ENCODE measurements around the gene DAP.
"Not testable (repeated sequence)": the region's sequence is repeated elsewhere in the genome, so short reads cannot be mapped to it uniquely, and the experiment has no call there.

DAP gene

DNA sequence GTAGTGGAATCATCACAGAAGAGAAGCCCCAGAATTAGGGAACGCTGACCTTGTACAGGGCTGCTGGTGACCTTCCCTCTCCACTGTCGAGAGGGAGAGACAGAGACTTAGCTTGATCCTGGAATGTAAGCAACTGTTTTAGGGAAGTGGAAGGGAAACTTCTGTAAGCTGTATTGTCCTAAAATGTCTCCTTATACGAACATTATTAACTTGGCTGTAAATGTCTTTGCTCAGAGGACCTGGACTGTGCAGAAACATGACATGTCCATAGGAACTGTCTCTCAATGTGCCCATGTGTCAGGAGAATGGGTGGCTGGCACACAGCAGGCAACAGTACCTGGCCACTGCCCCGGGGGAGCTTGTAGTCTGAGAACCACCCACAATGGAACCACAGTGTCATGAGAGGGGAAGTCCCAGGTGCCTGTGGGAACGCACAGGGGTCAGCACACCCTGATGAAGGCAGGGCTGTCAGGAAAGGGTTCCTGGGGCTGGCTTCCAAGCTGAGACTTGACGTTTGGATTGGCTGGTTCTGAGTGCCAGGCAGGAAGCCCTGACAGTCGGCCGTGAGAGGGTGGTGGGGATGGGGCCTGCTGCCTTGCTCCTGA lies 34.0 kb downstream of the DAP start:
- Histone ChIP-seq H3K27ac (ENCODE audit: low read depth in 2 of 2, low read length in 2 of 2) (no peak overlapping the region), H3K36me3 (ENCODE audit: control insufficient read depth in 2 of 2, insufficient read depth in 2 of 2, low read length in 2 of 2) (peaks cover 0 to 3% of the 10 kb centered on the region in 2 donors), H3K4me1 (ENCODE audit: control insufficient read depth in 2 of 2, insufficient read depth in 2 of 2, low read length in 2 of 2) (peaks cover 6% of the 10 kb centered on the region in 2 donors), H3K27me3 (ENCODE audit: control insufficient read depth in 2 of 2, insufficient read depth in 2 of 2, low read length in 2 of 2) (no peaks in the 10 kb centered on the region), H3K9me3 (ENCODE audit: control insufficient read depth in 2 of 2, low read length in 2 of 2) (no peaks in the 10 kb centered on the region), H3K9ac (ENCODE audit: low read depth in 1 of 2, low read length in 2 of 2) (no peak overlapping the region), H3K4me3 (ENCODE audit: low read length in 2 of 2) (no peak overlapping the region)

DNA sequence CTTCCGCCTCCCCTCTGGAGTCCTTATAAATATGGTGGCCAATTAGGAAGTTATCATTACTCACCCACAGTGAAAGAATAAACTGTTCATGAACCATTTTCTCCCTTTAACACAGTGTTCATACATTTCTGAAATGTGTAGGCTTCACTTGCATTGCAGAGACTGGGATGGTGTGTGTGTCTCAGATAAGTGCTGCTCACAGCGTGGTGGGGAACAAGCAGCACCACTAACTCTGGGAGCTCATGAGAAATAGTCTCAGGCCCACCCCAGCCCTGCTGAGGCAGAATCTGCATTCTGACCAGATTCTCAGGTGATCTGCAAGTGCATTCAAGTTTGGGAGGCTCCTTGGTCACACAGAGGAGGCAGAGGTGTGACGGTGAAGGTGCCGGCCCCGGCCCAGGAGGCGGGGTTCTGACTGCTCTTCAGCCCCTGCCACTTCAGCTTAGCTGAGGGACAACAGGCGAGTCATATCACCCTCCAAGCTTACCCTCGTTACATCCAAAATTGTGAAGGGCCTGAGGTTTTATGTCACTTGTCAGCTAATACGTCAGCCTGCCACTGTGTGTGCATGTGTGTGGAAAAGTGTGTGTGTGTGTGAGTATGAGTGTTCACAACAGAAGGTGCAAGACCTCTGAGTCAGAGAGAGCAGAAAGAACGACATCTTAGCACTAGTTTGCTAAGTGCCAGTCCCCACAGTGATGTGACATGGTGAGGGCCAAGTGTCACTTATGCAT lies 34.7 kb downstream of the DAP start:
- Histone ChIP-seq H3K4me3 (ENCODE audit: low read length in 2 of 2) (no peak overlapping the region), H3K9me3 (ENCODE audit: control insufficient read depth in 2 of 2, low read length in 2 of 2) (no peaks in the 10 kb centered on the region), H3K9ac (ENCODE audit: low read depth in 1 of 2, low read length in 2 of 2) (no peak overlapping the region), H3K27ac (ENCODE audit: low read depth in 2 of 2, low read length in 2 of 2) (no peak overlapping the region), H3K4me1 (ENCODE audit: control insufficient read depth in 2 of 2, insufficient read depth in 2 of 2, low read length in 2 of 2) (peaks cover 6% of the 10 kb centered on the region in 2 donors), H3K36me3 (ENCODE audit: control insufficient read depth in 2 of 2, insufficient read depth in 2 of 2, low read length in 2 of 2) (peaks cover 0 to 4% of the 10 kb centered on the region in 2 donors), H3K27me3 (ENCODE audit: control insufficient read depth in 2 of 2, insufficient read depth in 2 of 2, low read length in 2 of 2) (no peaks in the 10 kb centered on the region)

DNA sequence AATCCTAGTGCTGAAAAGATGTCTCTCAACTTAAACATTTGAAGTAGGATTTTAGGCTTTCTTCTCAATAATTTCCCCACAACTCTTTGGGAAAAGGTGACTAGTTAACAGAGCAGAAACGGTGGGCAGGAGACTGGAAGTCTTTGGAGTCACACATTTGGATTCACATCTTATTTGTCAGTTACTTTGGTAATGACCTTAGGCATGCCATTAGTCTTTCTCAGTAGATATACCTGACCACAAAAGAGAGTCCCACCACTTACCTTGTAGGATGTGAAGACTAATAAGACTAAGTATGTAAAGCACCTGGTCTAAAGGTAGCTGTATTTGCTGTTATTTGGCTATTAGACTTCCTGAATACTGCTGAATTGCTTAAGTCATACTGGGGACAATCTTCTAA lies 35.4 kb downstream of the DAP start:
- Histone ChIP-seq H3K4me1 (ENCODE audit: control insufficient read depth in 2 of 2, insufficient read depth in 2 of 2, low read length in 2 of 2) (peaks cover 6% of the 10 kb centered on the region in 2 donors), H3K27me3 (ENCODE audit: control insufficient read depth in 2 of 2, insufficient read depth in 2 of 2, low read length in 2 of 2) (no peaks in the 10 kb centered on the region), H3K4me3 (ENCODE audit: low read length in 2 of 2) (no peak overlapping the region), H3K27ac (ENCODE audit: low read depth in 2 of 2, low read length in 2 of 2) (peak overlapping the region; percentile 57 to 59), H3K9ac (ENCODE audit: low read depth in 1 of 2, low read length in 2 of 2) (no peak overlapping the region), H3K36me3 (ENCODE audit: control insufficient read depth in 2 of 2, insufficient read depth in 2 of 2, low read length in 2 of 2) (peaks cover 5 to 11% of the 10 kb centered on the region in 2 donors), H3K9me3 (ENCODE audit: control insufficient read depth in 2 of 2, low read length in 2 of 2) (no peaks in the 10 kb centered on the region)

DNA sequence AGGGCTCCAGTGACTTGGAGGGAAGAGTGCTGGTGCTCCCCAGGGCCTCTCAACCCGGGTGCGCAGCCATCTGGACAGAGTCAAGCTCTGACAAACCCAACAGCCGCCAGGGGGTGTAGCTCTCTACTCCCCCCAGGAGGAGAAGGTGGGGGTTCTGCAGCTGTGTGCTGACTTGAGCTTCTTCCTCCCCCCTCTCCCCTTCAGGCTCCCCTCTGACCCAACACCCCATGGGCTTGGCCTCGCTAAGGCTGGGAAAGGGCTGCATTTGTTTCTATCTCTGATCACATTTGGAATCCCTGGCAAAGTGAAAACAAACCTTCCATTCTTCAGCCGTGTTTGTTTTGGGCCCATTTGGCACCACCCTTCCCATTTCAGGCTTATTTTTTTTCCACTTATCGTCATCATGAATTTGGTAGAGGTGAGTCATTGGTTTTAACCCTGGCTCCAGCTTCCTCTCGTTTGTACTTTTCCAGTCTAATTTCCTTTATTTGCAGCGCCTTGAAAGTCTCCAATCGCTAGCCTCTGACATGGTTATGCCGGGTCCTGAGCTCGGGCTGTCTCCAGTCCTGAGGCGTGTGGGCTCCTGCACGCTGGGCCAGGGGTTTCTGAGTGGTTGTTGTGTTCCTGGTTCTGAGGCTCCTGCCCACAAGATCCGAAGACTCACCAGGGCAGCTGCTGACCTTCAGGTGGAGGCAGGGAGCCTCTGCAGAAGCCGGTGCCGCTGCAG lies 36.1 kb downstream of the DAP start:
- H3K27ac ChIP-seq (ENCODE audit: low read depth in 2 of 2, low read length in 2 of 2), result peak overlapping the region; percentile 57 to 59
- no peak overlapping the region for H3K4me3 ChIP-seq (ENCODE audit: low read length in 2 of 2)
- H3K9me3 ChIP-seq (ENCODE audit: control insufficient read depth in 2 of 2, low read length in 2 of 2), result no peaks in the 10 kb centered on the region
- peaks cover 6% of the 10 kb centered on the region in 2 donors for H3K4me1 ChIP-seq (ENCODE audit: control insufficient read depth in 2 of 2, insufficient read depth in 2 of 2, low read length in 2 of 2)
- H3K36me3 ChIP-seq (ENCODE audit: control insufficient read depth in 2 of 2, insufficient read depth in 2 of 2, low read length in 2 of 2), result peaks cover 5 to 14% of the 10 kb centered on the region in 2 donors
- peak overlapping the region in 1 of 2 donors; percentile 20 for H3K9ac ChIP-seq (ENCODE audit: low read depth in 1 of 2, low read length in 2 of 2)
- no peaks in the 10 kb centered on the region for H3K27me3 ChIP-seq (ENCODE audit: control insufficient read depth in 2 of 2, insufficient read depth in 2 of 2, low read length in 2 of 2)

DNA sequence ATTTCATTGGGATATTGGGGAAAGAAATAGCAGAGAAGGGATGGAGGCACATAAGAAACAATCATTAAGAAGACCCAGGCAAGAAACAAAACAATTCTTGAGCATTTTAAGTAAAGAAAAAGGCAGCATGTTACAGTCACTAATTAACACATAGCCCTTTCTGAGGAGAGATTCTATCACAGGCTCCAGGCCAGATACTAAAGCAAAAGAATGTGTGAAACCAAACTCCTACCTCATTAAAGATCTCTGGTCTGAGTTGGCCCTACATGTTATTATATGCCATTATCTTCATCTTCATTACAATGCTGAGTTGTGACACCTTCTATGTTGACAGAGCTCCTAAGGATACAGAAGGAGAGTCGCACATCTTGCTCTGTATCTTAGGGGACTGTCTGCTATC lies 37.5 kb downstream of the DAP start:
- Histone ChIP-seq H3K9ac (ENCODE audit: low read depth in 1 of 2, low read length in 2 of 2) (no peak overlapping the region), H3K9me3 (ENCODE audit: control insufficient read depth in 2 of 2, low read length in 2 of 2) (no peaks in the 10 kb centered on the region), H3K27ac (ENCODE audit: low read depth in 2 of 2, low read length in 2 of 2) (no peak overlapping the region), H3K27me3 (ENCODE audit: control insufficient read depth in 2 of 2, insufficient read depth in 2 of 2, low read length in 2 of 2) (no peaks in the 10 kb centered on the region), H3K4me3 (ENCODE audit: low read length in 2 of 2) (no peak overlapping the region), H3K36me3 (ENCODE audit: control insufficient read depth in 2 of 2, insufficient read depth in 2 of 2, low read length in 2 of 2) (peaks cover 5 to 11% of the 10 kb centered on the region in 2 donors), H3K4me1 (ENCODE audit: control insufficient read depth in 2 of 2, insufficient read depth in 2 of 2, low read length in 2 of 2) (peaks cover 6% of the 10 kb centered on the region in 2 donors)

DNA sequence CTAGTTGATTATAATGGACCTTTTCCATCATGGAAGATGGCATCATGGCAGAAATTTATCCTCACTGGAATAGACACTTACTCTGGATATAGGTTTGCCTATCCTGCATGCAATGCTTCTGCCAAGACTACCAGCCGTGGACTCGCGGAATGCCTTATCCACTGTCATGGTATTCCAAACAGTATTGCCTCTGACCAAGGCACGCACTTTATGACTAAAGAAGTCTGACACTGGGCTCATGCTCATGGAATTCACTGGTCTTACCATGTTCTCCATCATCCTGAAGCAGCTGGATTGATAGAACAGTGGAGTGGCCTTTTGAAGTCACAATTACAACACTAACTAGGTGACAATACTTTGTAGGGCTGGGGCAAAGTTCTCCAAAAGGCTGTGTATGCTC lies 40.3 kb downstream of the DAP start:
- not testable (repeated sequence) for H3K4me1 ChIP-seq (ENCODE audit: control insufficient read depth in 2 of 2, insufficient read depth in 2 of 2, low read length in 2 of 2); H3K4me3 ChIP-seq (ENCODE audit: low read length in 2 of 2); H3K27ac ChIP-seq (ENCODE audit: low read depth in 2 of 2, low read length in 2 of 2); H3K9ac ChIP-seq (ENCODE audit: low read depth in 1 of 2, low read length in 2 of 2); H3K27me3 ChIP-seq (ENCODE audit: control insufficient read depth in 2 of 2, insufficient read depth in 2 of 2, low read length in 2 of 2); H3K9me3 ChIP-seq (ENCODE audit: control insufficient read depth in 2 of 2, low read length in 2 of 2)
- peaks cover 5 to 11% of the 10 kb centered on the region in 2 donors for H3K36me3 ChIP-seq (ENCODE audit: control insufficient read depth in 2 of 2, insufficient read depth in 2 of 2, low read length in 2 of 2)

DNA sequence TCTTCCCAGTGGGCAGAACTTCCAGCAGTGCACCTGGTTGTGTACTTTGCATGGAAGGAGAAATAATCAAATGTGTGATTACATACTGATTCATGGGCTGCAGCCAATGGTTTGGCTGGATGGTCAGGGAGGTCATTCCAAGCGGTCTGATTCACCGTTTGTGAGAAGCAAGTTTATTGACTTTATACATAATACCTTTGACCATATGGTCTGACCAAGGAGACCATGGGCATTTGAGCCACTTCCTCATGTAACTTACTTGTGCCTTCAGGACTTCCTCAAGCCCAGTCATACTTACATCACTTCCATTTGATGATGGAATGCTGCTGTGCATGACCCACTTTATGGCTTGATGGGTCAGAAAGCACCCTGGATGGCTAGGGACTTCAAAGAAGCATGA lies 41.1 kb downstream of the DAP start:
- Histone ChIP-seq H3K27me3 (ENCODE audit: control insufficient read depth in 2 of 2, insufficient read depth in 2 of 2, low read length in 2 of 2) (no peaks in the 10 kb centered on the region), H3K27ac (ENCODE audit: low read depth in 2 of 2, low read length in 2 of 2) (no peak overlapping the region), H3K4me1 (ENCODE audit: control insufficient read depth in 2 of 2, insufficient read depth in 2 of 2, low read length in 2 of 2) (peaks cover 0 to 2% of the 10 kb centered on the region in 2 donors), H3K36me3 (ENCODE audit: control insufficient read depth in 2 of 2, insufficient read depth in 2 of 2, low read length in 2 of 2) (peaks cover 7 to 19% of the 10 kb centered on the region in 2 donors), H3K4me3 (ENCODE audit: low read length in 2 of 2) (no peak overlapping the region), H3K9ac (ENCODE audit: low read depth in 1 of 2, low read length in 2 of 2) (no peak overlapping the region), H3K9me3 (ENCODE audit: control insufficient read depth in 2 of 2, low read length in 2 of 2) (no peaks in the 10 kb centered on the region)

DNA sequence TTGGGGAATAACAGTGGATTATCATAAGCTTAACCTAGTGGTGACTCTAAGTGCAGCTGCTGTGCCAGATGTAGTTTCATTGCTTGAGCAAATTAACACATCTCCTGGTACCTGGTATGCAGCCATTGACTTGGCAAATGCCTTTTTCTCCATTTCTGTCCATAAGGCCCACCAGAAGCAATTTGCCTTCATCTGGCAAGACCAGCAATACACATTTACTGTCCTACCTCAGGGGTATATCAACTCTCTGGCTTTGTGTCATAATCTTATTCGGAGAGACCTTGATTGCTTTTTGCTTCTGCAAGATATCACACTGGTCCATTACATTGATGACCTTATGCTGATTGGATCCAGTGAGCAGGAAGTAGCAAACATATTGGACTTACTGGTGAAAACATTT lies 42.4 kb downstream of the DAP start:
- not testable (repeated sequence) for H3K27ac ChIP-seq (ENCODE audit: low read depth in 2 of 2, low read length in 2 of 2); H3K4me3 ChIP-seq (ENCODE audit: low read length in 2 of 2); H3K27me3 ChIP-seq (ENCODE audit: control insufficient read depth in 2 of 2, insufficient read depth in 2 of 2, low read length in 2 of 2); H3K4me1 ChIP-seq (ENCODE audit: control insufficient read depth in 2 of 2, insufficient read depth in 2 of 2, low read length in 2 of 2); H3K9me3 ChIP-seq (ENCODE audit: control insufficient read depth in 2 of 2, low read length in 2 of 2); H3K9ac ChIP-seq (ENCODE audit: low read depth in 1 of 2, low read length in 2 of 2)
- peaks cover 7 to 20% of the 10 kb centered on the region in 2 donors for H3K36me3 ChIP-seq (ENCODE audit: control insufficient read depth in 2 of 2, insufficient read depth in 2 of 2, low read length in 2 of 2)

DNA sequence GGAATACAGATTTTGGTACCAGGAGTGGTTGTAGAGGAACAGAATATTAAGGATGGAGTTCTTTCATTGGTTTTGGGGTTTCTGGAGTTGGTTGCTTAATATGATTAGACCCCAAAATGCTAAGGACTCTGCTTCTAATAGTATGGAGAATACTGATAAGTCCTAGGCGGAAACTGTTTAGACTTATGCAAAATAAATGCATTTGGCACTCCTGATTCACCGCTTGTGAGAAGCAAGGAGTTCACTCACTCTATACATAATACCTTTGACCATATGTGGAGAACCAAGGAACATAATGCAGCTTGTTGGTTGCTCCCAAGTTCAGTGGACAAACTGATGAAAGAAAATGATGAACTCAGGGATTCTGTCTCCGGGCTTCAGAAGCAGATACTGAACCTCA lies 44.2 kb downstream of the DAP start:
- H3K4me3 ChIP-seq (ENCODE audit: low read length in 2 of 2), result not testable (repeated sequence)
- peaks cover 14 to 20% of the 10 kb centered on the region in 2 donors for H3K36me3 ChIP-seq (ENCODE audit: control insufficient read depth in 2 of 2, insufficient read depth in 2 of 2, low read length in 2 of 2)

DNA sequence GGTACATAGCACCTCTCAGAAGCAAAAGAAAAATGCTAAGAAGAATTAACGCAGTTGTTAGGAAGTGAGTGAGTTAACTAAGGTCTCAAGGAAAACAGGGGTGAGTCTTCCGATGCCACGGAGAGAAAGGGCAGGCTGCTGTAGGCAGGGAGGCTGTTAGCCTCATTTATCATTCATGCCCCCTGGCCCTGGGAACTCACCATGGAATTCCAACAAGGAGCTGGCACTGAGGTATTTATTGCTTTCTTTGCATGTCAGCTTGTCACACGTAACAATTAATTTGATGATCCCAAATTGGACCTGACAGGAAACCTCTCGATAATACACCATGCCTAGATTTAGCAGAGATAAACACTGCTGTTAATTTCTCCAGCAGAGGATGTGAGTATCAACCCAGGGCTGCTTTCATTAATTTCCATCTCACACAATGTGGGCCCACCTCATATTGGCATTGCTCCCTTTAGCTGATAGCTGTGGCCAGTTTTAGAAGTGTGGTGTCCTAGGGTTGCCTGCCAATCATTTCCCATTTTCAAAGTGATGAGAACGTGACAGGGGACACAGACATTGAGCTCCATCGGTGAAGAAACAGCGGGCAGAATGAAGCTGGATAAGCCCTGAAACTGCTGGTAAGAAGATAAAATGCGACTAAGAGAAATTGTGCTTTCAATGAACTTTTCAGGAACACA lies 45.3 kb downstream of the DAP start:
- no peaks in the 10 kb centered on the region for H3K4me1 ChIP-seq (ENCODE audit: control insufficient read depth in 2 of 2, insufficient read depth in 2 of 2, low read length in 2 of 2)
- H3K27ac ChIP-seq (ENCODE audit: low read depth in 2 of 2, low read length in 2 of 2), result no peak overlapping the region
- H3K4me3 ChIP-seq (ENCODE audit: low read length in 2 of 2), result no peak overlapping the region
- H3K9ac ChIP-seq (ENCODE audit: low read depth in 1 of 2, low read length in 2 of 2), result no peak overlapping the region
- peaks cover 9 to 13% of the 10 kb centered on the region in 2 donors for H3K36me3 ChIP-seq (ENCODE audit: control insufficient read depth in 2 of 2, insufficient read depth in 2 of 2, low read length in 2 of 2)
- no peaks in the 10 kb centered on the region for H3K9me3 ChIP-seq (ENCODE audit: control insufficient read depth in 2 of 2, low read length in 2 of 2)
- H3K27me3 ChIP-seq (ENCODE audit: control insufficient read depth in 2 of 2, insufficient read depth in 2 of 2, low read length in 2 of 2), result no peaks in the 10 kb centered on the region

More for the DNA sequence above, 44.2 kb downstream of the DAP start:
- not testable (repeated sequence) for H3K27me3 ChIP-seq (ENCODE audit: control insufficient read depth in 2 of 2, insufficient read depth in 2 of 2, low read length in 2 of 2); H3K27ac ChIP-seq (ENCODE audit: low read depth in 2 of 2, low read length in 2 of 2); H3K9ac ChIP-seq (ENCODE audit: low read depth in 1 of 2, low read length in 2 of 2); H3K9me3 ChIP-seq (ENCODE audit: control insufficient read depth in 2 of 2, low read length in 2 of 2); H3K4me1 ChIP-seq (ENCODE audit: control insufficient read depth in 2 of 2, insufficient read depth in 2 of 2, low read length in 2 of 2)
